ENCODE data around the gene GORASP1.

DNA sequence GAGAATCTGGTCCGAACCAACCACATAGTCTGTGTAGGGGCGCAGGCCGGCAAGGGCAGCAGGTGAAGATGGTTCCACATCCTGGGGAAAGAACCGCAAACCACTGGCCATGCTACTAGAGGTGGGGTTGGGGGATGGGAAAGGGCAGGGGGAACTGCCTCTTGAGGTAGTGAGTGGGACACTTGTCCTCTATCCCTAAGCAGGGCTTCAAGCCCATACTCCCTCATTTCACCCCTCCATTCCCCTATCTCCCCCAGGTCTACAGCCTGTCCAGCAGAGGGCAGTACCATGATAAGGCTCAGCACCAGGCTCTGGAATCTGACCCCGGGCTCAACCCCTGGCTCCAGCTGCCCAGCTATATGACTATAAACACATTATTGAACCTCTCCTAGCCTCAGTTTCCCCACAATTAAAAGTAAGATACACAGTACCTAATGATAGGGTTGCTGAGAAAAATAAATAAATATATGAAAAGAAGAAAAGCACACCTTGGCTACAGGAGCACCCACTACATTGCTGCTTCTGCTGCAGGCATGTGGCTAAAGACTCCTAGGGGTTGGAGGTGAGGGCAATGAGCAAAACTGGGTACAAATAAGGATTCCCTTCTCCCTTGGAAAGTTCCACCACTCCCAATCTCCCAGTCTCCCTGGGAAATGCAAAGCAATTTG, 6.3 kb downstream of the GORASP1 start:
- TF ChIP-seq, protein P1, sequence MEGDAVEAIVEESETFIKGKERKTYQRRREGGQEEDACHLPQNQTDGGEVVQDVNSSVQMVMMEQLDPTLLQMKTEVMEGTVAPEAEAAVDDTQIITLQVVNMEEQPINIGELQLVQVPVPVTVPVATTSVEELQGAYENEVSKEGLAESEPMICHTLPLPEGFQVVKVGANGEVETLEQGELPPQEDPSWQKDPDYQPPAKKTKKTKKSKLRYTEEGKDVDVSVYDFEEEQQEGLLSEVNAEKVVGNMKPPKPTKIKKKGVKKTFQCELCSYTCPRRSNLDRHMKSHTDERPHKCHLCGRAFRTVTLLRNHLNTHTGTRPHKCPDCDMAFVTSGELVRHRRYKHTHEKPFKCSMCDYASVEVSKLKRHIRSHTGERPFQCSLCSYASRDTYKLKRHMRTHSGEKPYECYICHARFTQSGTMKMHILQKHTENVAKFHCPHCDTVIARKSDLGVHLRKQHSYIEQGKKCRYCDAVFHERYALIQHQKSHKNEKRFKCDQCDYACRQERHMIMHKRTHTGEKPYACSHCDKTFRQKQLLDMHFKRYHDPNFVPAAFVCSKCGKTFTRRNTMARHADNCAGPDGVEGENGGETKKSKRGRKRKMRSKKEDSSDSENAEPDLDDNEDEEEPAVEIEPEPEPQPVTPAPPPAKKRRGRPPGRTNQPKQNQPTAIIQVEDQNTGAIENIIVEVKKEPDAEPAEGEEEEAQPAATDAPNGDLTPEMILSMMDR (IDR thresholded peaks at IDR 0.05) = peak; percentile 42 to 66 (median 52)
- no peak for TF ChIP-seq POLR2A (IDR thresholded peaks at IDR 0.05)
